HUES6 (cell line): ENCODE results near the gene KYAT1.

Source experiments
- H3K27ac ChIP-seq: 2 replicates; pipeline ENCODE4 v1.7.0; 2013; ENCODE audit warnings: low read depth, mild to moderate bottlenecking, low read length, inconsistent platforms
- H3K27me3 ChIP-seq: 2 replicates; pipeline ENCODE4 v1.6.1; 2013; ENCODE audit warnings: low read length; ENCODE audit not compliant: control insufficient read depth, insufficient read depth
- H3K36me3 ChIP-seq: 2 replicates; pipeline ENCODE4 v1.6.1; 2013; ENCODE audit warnings: low read length; ENCODE audit not compliant: control insufficient read depth, insufficient read depth
- H3K4me1 ChIP-seq: 2 replicates; pipeline ENCODE4 v1.6.1; 2013; ENCODE audit warnings: low read length; ENCODE audit not compliant: control insufficient read depth, insufficient read depth
- H3K4me3 ChIP-seq: 2 replicates; pipeline ENCODE4 v1.5.1; 2013; ENCODE audit warnings: low read depth, low read length
- H3K9ac ChIP-seq: one replicate; pipeline ENCODE4 v1.6.1; 2013; ENCODE audit warnings: mild to moderate bottlenecking, low read length
- H3K9me3 ChIP-seq: 2 replicates; pipeline ENCODE4 v1.6.1; 2013; ENCODE audit warnings: low read depth, low read length; ENCODE audit not compliant: control insufficient read depth, insufficient read depth

KYAT1 gene

DNA sequence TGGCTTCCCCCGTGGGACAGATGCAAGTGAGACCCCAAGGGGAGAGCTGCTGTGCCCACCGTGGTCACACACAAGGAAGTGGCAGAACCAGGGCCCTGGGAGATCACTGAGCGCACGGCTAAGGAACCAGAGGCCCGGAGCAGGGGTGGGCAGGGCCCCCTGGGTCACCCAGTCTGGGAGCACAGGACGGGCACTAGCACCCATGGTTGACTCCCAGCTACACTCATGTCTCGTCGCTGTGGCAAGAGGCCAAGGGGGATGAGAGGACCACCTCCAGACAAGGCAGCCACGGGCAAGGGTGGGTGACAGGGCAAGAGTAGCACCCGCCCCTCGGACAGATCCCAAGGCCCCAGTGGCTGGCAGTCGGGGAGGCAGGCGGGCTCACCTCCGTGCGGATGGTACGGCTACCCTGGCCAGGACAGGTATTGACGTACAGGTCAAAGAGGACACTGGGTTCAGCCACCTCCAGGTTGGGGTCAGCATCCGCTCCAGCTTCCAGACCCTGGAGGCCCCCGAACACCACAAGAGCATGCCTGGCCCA is 58.3 kb downstream of the KYAT1 start:
- H3K4me1 ChIP-seq, result peaks cover 11% of the 10 kb centered on the region
- H3K9me3 ChIP-seq, result no peaks in the 10 kb centered on the region
- H3K4me3 ChIP-seq, result no peak overlapping the region
- H3K27me3 ChIP-seq, result no peaks in the 10 kb centered on the region
- H3K36me3 ChIP-seq, result peaks cover 82% of the 10 kb centered on the region
- H3K9ac ChIP-seq, result no peak overlapping the region
- no peak overlapping the region for H3K27ac ChIP-seq

DNA sequence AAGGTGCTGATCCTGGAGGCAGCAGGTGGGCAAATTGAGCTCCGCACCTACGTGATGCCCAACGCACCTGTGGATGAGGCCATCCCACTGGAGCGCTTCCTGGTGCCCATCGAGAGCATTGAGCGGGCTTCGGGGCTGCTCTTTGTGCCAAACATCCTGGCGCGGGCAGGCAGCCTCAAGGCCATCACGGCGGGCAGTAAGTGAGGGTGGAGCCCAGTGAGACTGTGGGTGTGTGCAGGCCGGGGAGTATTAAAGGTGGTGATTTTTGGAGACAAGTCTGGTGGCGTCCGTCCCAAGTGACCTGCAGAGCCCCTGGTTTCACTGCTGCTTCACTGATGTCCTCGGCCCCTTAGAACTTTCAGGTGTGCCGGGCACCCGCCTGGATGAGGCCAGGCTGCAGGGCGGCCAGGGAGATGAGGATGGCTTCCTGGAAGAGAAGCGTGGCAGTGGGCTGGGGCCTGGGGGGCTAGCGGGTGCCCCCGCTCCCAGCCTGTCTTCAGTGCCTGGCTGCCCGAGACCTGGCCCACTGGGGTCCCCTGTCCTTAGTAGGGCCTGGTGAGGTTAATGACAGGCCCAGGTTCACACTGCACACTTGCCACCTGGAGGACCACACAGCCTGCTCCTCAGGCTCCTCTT is 59.2 kb downstream of the KYAT1 start:
- Histone ChIP-seq H3K27me3 (no peaks in the 10 kb centered on the region), H3K9ac (no peak overlapping the region), H3K4me1 (peaks cover 11% of the 10 kb centered on the region), H3K36me3 (peaks cover 73% of the 10 kb centered on the region), H3K4me3 (no peak overlapping the region), H3K27ac (no peak overlapping the region), H3K9me3 (no peaks in the 10 kb centered on the region)

DNA sequence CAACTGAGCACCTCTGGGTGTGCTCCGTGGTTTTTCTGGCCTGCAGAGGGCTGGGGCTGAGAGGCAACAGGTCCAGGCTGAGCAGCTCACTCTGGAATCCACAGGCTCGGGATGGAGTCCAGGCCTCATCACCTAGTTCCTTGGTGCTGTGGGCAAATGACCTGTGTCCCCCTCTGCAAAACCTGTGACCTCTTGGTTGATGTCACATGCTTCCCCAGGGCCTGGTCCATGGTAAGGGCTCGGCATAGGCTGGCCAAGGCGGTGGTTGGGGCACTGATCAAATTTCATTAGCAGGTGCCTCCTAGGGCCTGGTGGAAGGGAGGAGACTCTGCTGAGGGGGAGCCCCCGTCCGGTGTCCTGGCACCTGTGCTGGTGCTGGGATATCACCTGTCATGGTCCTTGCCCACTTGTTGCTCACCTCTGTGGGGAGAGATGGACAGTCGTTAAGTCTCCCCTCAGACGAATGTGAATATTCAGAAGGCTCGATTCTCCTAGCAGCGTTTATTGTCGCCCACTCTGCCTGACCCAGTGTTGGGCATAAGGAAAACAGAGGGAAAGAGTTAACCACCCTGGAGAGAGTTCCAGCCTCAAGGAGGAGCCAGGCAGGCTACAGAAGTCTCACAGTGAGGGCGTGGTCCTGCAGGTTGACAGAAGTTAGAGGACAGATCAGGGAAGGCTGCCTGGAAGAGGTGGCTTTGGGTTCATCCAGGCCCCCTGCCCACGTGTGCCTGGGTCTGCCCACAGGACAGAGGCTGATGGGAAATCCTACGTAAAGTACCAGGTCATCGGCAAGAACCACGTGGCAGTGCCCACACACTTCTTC is 60.0 kb downstream of the KYAT1 start:
- peaks cover 65% of the 10 kb centered on the region for H3K36me3 ChIP-seq
- H3K27me3 ChIP-seq, result no peaks in the 10 kb centered on the region
- H3K9me3 ChIP-seq, result no peaks in the 10 kb centered on the region
- no peak overlapping the region for H3K9ac ChIP-seq
- H3K4me1 ChIP-seq, result peaks cover 11% of the 10 kb centered on the region
- H3K27ac ChIP-seq, result no peak overlapping the region
- no peak overlapping the region for H3K4me3 ChIP-seq

DNA sequence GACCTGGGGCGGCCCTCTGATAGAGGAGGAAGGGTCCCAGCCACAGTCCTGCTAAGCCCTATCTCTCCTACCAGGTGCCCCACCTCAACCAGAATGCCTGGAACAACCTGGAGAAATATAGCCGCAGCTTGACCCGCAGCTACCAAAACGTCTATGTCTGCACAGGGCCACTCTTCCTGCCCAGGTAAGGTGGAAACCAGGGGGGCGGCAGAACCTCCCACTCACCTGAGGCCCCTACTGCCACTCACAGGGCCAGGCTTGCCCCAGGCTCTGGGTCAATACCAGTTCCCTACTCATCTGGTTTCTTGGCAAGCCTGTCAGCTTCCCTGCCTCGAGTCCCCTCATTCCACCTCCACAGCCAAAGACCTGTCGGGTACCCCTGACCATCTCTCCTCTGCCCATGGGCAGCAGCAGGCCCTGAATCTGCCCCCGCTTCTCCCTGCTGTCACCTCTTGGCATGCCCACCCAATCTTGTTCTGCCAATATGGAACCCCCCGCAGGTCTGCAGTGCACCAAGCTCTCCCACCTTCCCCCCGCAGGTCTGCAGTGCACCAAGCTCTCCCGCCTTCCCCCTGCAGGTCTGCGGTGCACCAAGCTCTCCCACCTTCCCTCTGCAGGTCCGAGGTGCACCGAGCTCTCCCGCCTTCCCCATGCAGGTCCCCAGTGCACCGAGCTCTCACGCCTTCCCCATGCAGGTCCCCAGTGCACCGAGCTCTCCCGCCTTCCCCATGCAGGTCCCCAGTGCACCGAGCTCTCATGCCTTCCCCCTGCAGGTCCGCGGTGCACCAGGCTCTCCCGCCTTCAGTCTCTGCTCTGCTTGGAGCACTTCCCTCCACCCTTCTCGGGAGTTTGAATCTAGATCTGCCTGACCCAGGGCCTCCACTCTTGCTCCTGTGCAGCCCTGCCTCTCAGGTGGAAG is 60.8 kb downstream of the KYAT1 start:
- H3K36me3 ChIP-seq, result peaks cover 57% of the 10 kb centered on the region

DNA sequence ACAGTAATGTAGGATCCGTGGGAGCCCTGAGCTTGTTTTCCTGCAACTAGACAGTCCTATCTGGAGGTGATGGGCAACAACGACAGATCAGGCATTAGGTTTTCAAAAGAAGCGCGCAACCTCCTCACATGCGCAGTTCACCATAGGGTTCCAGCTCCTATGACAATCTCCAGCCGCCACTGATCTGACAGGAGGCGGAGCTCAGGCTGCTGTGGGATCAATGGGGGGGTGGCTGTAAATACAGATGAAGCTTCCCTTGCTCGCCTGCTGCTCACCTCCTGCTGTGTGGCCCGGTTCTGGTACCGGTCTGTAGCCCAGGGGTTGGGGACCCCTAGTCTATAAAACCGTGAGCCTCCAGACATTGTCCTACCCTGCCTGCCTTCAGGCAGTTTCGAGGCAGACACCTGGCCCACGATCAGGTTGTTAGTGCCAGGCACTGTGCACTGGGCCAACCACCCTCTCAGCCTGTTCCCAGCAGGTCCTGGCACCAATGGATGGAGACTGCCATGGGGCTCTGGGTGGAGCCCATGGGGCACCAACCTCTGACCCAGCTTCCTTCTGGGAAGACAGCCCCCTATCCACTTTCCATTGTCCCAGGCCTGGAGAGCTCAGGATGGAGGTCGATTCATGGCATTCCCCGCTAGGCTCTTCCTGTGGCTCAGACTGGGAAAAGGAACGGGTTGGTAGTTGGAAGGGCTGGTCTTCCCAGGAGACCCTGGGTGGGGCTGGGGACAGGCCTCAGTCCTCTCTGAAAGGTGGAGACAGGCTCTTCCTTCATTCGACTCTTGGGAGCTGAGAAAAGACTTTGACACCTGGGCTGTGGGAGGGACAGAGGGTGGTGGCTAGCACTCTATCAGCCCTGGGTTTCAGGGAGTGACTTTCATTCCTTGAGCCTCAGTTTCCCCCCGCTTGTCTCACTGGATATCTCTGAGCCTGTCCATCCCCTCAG is 61.8 kb downstream of the KYAT1 start:
- H3K36me3 ChIP-seq, result peaks cover 47% of the 10 kb centered on the region
- H3K4me3 ChIP-seq, result peak overlapping the region; percentile 83; the same call in 1 of the 2 replicates
- no peak overlapping the region for H3K9ac ChIP-seq
- peaks cover 11% of the 10 kb centered on the region for H3K4me1 ChIP-seq
- H3K27me3 ChIP-seq, result no peaks in the 10 kb centered on the region
- no peaks in the 10 kb centered on the region for H3K9me3 ChIP-seq
- H3K27ac ChIP-seq, result no peak overlapping the region

More for the DNA sequence above, 60.8 kb downstream of the KYAT1 start:
- Histone ChIP-seq H3K9ac (no peak overlapping the region), H3K4me1 (peaks cover 11% of the 10 kb centered on the region), H3K9me3 (no peaks in the 10 kb centered on the region), H3K27ac (no peak overlapping the region), H3K27me3 (no peaks in the 10 kb centered on the region), H3K4me3 (no peak overlapping the region)

DNA sequence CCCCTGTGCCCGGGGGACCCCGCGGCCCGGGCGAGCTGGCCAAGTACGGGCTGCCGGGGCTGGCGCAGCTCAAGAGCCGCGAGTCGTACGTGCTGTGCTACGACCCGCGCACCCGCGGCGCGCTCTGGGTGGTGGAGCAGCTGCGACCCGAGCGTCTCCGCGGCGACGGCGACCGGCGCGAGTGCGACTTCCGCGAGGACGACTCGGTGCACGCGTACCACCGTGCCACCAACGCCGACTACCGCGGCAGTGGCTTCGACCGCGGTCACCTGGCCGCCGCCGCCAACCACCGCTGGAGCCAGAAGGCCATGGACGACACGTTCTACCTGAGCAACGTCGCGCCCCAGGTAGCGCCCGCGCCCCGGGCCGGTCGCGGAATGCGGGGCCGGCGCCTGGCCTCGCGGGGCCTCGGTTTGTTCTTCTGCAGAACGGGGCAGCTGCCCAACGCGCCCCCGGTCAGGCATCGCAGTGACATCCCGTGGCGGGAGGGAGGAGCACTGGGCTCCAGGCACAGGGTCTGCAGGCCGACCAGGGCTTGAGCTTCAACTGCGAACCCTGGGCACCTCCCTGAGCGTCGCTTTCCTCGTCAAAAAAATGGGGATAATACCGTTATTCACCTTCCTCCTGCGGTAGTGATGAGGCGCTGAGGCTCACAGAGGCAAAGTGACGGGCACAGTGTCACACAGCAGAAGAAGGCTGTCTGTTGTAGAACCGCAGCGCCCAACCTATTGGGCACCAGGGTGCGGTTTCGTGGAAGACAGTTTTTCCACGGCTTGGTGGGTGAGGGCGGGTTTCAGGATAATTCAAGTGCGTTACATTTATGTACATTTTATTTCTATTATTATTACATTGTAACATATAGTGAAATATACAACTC is 62.7 kb downstream of the KYAT1 start:
- H3K27me3 ChIP-seq, result no peaks in the 10 kb centered on the region
- peak overlapping the region; percentile 83 for H3K4me3 ChIP-seq
- H3K4me1 ChIP-seq, result peaks cover 11% of the 10 kb centered on the region
- H3K27ac ChIP-seq, result no peak overlapping the region
- H3K36me3 ChIP-seq, result peaks cover 38% of the 10 kb centered on the region
- no peaks in the 10 kb centered on the region for H3K9me3 ChIP-seq
- H3K9ac ChIP-seq, result peak overlapping the region; percentile 69

DNA sequence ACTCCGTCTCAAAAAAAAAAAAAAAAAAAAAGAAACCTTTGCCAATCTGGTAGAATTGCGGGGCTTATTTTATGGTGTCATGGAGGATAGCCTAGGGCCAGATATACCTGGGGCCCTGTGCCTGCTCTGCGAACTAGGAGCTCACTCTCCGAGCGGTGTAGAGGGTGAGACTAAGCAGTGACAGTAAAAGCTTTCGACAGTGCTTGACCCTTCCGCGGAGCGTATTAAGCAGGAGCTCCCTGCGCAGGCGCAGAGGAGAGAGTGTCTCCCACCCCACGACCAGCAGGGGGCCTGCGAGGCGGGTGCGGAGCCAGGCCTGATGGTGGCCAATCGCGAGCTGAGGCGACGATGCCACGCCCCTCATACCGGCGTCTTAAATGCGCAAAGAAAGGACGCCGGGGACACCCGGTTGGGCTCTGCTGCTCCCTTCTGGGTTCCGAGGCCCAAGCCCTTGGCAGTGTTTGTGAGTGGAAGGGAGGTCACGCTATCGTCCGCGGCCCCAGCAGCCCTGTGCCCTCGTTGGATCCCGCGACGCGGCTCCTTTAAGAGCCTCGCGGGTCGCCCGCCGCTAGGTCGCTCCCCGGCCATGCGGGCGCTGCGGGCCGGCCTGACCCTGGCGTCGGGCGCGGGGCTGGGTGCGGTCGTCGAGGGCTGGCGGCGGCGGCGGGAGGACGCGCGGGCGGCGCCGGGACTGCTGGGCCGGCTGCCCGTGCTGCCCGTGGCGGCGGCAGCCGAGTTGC is 63.5 kb downstream of the KYAT1 start, which contains the start of gene ENDOG:
Gene ENDOG, plus strand, starts transcription at position 402 of the 740 bp plus-strand sequence. Its CDS starts 185 bp downstream, at position 587.
- Histone ChIP-seq H3K27me3 (no peaks in the 10 kb centered on the region), H3K9ac (peak within 1 kb of the TSS; percentile 69), H3K4me3 (peak within 1 kb of the TSS; percentile 83), H3K36me3 (peaks cover 30% of the 10 kb centered on the region), H3K27ac (no peak within 1 kb of the TSS), H3K4me1 (peaks cover 11% of the 10 kb centered on the region), H3K9me3 (no peaks in the 10 kb centered on the region)

DNA sequence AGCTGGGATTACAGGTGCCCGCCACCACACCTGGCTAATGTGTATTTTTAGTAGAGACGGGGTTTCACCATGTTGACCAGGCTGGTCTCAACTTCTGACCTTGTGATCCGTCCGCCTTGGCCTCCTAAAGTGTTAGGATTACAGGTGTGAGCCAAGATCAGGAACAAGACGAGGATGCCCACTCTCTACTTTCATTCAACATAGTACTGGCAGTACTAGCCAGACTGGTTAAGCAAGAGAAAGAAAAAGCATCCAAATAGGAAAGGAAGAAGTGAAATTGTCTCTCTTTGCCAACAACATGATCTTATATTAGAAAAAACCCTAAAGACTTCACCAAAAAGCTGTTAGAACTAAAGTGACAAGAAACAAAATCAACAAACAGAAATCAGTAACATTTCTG is 70.9 kb downstream of the KYAT1 start:
- Histone ChIP-seq H3K4me1 (no peaks in the 10 kb centered on the region), H3K9me3 (no peaks in the 10 kb centered on the region), H3K27ac (no peak overlapping the region), H3K36me3 (peaks cover 31% of the 10 kb centered on the region), H3K27me3 (no peaks in the 10 kb centered on the region), H3K9ac (no peak overlapping the region), H3K4me3 (no peak overlapping the region)

DNA sequence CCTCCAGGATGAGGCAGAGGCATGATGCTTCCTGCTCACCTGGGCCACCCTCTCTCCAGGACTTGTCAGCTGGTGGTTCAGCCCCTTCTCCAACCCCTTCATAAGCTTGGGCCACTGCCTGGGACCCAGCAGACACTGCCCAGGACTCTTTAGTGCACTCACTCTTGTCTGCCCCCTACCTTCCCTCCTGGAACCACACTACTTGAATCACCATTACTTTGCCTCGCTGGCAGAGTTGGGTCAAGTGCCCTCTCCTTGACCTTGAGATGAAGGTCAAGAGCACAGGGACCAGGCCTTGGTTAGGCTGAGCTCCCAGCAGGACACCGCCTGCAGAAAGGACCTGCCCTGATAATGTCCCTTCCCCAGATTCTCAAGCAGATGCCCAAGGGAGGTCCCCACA is 71.9 kb downstream of the KYAT1 start:
- H3K9ac ChIP-seq, result no peak overlapping the region
- H3K27me3 ChIP-seq, result no peaks in the 10 kb centered on the region
- H3K4me3 ChIP-seq, result no peak overlapping the region
- H3K4me1 ChIP-seq, result no peaks in the 10 kb centered on the region
- H3K27ac ChIP-seq, result no peak overlapping the region
- no peaks in the 10 kb centered on the region for H3K9me3 ChIP-seq
- peaks cover 41% of the 10 kb centered on the region for H3K36me3 ChIP-seq
